HG02588 (cell line): ENCODE measurements around the gene EPB41L5.
A peak's percentile ranks its signal among the peaks of the same experiment; 100 is the strongest.
"Not testable (repeated sequence)": the region's sequence is repeated elsewhere in the genome, so short reads cannot be mapped to it uniquely, and the experiment has no call there.

Experiments
- ATAC-seq: cut with Tn5 transposase; IDR thresholded peaks from one replicate; pipeline ENCODE4 v1.9.1; 2021; ENCODE audit warnings: mild to moderate bottlenecking, moderate library complexity; ENCODE audit not compliant: unreplicated experiment

The EPB41L5 gene

DNA sequence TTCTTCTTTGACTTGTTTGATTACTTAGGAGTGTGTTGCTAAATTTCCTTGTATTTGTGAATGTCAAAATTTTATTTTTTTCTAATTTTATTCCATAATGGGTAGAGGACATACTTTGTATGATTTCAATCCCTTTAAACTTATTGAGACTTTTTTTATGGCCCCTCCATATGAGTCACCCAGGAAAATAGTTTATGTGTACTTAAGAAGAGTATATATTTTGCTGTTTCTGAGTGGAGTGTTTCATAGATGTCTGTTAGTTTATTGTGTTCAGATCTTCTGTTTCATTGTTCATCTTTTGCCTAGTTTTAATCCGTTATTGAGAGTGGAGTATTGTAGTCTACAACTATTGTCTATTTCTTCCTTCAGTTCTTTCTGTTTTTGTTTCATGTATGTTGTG lies 81.9 kb downstream of the EPB41L5 start:
- ATAC-seq: no peak

- no peak for ATAC-seq
Measured at GRCh38 chr2:120100627-120101026, 87.8 kb downstream of the EPB41L5 start.

DNA sequence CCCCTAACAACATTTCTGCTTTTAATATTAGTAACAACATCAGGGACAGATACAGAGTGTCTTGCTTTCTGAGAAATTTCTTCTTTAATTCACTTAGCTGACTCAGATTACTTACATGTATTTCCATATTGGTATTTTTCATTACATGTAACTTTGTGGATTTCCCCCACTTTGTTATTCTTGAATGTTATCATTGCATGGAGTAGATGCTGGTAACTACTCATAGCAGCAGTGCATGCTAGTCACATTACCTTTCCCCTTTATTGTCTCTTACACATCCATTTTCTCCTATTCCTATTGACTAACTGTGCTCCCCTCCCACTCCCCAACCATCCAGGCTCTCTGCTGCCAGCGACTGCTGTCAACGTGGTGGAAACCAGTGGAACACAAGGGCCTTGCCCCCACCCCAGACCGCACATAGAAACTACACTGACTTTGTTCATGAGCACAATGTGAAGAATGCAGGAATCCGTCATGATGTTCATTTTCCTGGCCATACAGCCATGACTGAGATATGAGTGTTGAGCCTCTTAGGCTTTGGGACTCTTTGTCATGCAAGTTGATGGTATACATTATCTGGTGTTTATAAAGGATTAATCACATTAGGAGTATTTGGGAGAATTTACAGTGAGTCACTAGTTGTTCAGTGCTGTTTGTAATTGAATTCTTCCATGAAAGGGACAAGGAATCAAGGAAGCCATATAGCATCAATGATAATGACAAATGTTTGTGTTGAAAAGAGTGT lies 91.0 kb downstream of the EPB41L5 start:
- ATAC-seq: no peak

DNA sequence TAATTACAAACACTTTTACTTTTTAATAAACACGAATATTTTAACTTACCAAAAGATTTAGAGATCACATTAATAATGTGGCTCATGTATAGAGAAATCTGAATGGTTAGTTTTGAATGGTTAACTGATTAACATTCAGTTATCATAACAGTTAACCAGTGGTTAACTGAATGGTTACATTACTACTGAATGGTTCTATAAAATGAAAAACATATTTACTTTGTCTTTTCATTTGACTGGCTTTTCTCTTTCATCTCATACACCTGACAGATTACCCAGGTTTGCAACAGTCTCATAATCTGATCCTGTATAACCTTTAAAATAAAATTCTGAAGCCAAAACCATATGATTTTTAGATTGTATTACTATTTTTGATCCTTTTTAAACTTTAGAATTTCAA lies 91.9 kb downstream of the EPB41L5 start:
- ATAC-seq: no peak

- peak; percentile 64 for ATAC-seq
Measured at GRCh38 chr2:120105360-120105759, 92.5 kb downstream of the EPB41L5 start.

DNA sequence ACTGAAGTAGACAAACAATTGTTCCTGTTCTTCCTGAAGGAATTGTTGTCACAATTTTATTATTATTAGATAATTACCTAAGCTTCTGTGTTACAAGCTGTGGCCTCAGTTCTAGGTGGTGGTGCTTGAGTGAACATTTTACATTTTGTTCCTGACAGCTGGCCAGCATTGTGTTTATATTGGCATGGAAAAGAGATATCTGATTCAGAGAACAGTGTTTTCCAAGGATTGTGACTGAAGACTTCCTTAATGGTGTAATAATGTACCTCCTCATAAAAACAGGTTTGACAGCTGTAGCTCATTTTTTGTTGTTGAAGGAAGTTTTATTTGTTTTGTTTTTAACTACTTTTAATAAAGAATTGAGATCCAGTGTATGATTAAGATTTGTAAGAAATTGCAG lies 95.2 kb downstream of the EPB41L5 start:
- ATAC-seq: no peak

DNA sequence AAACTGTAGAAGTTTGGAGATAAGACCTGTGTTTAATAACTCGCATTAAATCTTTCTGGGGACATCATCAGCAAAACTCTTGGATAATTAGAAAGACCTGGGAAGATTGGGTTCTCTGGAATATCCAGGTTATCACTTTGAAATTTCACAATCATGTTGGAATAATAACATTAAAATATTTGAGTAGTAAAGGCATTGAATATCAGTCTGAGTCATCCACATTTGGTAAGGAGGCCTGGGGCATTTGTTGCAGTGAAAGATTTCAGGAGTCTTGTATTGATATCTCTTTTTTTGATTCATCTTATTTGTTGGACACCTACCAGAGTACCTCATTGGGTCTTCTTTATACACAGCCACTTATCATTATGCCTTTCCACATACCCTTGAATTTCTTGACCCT lies 95.9 kb downstream of the EPB41L5 start:
- ATAC-seq: no peak

DNA sequence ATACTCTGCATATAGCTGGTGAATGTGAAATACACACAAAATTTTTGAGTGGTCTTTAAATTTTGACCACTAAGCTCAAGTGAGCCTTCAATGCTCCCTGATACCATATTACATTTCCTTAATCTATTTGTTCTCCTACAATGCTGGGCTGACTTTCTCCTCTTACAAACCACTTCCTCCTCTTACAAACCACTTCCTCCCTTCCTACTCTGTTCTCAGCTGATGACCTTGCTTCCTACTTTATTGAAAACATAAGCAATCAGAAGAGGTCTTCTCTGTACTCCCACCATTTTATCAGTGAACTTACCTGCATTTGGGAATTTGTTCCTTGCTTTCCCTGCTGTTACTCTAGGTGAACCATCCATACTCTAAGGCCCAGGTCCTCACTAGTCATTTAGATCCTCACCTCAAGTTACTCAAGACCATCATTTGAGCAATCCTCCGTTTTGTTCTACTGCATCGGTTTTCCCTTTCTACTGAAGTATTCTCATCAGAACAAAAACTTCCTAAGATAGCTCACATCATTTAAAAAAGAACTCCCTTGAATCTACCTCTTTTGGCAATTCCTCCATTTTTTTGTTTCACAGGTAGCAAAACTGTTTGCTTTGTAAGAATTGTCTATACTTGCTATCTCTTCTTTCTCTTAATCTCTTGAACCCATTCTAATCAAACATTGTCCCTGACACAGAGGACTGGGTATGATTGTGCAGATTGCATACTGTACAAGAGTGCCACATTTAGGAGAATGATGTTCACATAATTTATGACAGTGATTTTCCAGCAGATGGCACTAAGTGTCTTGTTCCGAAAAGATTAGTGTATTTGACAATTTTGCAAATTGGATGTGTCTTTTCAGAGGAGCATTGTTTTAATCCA lies 96.5 kb downstream of the EPB41L5 start:
- ATAC-seq: no peak

DNA sequence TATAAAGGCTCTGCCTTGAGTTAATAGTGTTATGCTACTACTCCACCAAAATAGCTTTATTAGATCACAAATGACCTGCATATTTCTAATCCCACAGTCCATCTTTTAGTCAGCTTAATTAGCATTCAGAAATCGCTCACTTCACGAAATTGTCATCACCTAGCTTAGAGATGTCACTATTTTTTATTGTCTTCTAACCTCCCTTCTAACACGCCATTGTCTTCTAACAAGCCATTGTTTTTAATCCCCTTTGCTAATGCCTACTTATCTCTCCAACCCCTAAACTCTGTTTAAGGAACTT lies 97.1 kb downstream of the EPB41L5 start:
- ATAC-seq: no peak

- no peak for ATAC-seq
Measured at GRCh38 chr2:120110507-120110906, 97.6 kb downstream of the EPB41L5 start.

- ATAC-seq: no peak
Measured at GRCh38 chr2:120111193-120111592, 98.3 kb downstream of the EPB41L5 start.

DNA sequence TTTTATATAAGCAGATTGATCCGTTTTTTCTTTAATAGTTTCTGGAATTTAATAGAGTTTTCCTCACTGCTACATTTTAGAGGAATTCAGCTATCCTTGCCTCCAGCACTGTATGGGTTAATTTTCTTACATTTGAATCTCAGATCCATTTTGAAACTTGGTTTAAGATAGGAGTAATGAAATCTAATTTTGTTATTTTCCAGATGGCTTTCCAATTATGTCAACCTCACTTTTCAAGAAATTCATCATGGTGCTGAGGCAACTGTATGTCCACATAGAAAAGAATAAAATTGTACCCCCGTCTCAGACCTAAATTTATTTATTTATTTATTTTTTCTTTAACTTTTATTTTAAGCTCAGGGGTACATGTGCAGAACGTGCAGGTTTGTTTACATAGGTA lies 105.1 kb downstream of the EPB41L5 start:
- no peak for ATAC-seq

DNA sequence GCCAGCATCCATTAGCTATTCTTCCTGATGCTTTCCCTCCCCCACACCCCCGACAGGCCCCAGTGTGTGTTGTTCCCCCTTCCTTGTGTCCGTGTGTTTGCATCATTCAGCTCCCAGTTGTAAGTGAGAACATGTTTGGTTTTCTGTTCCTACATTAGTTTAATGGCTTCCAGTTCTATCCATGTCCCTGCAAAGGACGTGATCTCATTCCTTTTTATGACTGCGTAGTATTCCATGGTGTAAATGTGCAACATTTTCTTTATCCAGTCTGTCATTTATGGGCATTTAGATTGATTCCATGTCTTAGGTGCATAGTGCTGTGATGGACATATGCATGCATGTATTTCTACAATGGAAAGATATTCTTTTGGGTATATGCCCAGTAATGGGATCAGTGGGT lies 105.6 kb downstream of the EPB41L5 start:
- no peak for ATAC-seq

- not testable (repeated sequence) for ATAC-seq
Measured at GRCh38 chr2:120121337-120121736, 108.5 kb downstream of the EPB41L5 start.

GRCh38 chr2:120123090-120123489 lies 110.2 kb downstream of the EPB41L5 start:
- no peak for ATAC-seq

DNA sequence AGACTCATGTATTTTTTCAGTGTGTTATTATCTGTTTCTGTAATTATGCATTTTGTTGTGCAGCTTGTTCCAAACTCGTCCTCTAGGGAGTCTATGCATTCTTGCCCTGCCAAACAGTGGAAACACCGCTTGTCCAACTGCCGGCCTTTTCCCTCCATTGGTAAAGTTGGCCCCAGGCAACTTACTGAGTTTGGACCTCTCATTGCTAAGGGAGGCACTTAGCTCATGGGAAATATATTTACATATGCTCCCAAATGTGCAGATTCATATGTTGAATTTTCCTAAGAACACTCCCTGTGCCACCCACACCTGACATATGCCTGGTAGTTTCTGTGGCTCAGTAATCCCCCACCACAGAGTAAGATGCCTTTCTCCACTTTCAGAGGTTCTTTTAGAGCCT lies 112.3 kb downstream of the EPB41L5 start:
- no peak for ATAC-seq

- ATAC-seq: no peak
Measured at GRCh38 chr2:120128216-120128615, 115.3 kb downstream of the EPB41L5 start.

GRCh38 chr2:120132190-120132589 lies 119.3 kb downstream of the EPB41L5 start:
- no peak for ATAC-seq

- ATAC-seq: no peak
Measured at GRCh38 chr2:120132691-120133090, 119.8 kb downstream of the EPB41L5 start.

DNA sequence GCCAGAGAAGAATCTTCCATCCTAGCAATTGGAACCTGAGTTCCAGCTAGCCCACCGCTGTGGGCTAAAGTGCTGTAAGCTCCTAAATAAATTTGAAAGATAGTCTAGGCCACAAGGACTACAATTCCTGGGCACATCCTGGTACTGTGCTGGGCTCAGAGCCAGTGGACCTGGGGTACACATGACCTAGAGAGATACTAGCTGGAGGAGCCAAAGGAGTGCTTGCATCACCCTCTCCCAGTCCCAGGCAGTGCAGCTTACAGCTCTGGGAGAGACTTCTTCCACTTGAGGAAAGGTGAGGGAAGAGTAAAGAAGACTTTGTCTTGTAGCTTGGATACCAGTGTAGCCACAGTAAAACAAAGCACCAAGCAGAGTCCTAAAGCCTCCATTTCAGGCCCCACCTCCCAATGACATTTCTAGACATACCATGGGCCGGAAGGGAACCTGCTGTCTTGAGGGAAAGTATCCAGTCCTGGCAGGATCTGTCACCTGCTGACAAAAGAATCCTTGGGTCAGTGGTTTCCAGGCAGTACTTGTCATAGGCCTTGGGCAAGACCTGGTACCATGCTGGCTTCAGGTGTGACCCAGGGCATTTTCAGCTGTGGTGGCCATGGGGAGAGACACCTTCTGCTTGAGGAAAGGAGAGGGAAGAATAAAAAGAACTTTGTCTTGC lies 120.8 kb downstream of the EPB41L5 start:
- no peak for ATAC-seq

DNA sequence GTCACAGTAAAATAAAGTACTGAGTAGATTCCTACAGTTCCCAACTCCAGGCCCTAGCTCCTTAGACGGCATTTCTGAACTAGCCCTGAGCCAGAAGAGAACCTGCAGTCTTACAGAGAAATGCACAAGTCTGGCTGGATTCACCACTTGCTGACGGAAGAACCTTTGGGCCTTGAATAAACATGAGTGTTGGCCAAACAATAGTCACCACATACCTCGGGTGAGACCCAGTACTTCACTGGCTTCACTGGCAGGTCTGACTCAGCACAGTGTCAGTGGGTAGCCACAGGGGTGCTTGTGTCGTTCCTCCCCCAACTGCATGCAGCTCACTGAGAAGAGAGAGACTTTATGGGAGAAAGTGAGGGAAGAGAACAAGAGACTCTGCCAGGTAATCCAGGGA lies 121.4 kb downstream of the EPB41L5 start:
- ATAC-seq: no peak

DNA sequence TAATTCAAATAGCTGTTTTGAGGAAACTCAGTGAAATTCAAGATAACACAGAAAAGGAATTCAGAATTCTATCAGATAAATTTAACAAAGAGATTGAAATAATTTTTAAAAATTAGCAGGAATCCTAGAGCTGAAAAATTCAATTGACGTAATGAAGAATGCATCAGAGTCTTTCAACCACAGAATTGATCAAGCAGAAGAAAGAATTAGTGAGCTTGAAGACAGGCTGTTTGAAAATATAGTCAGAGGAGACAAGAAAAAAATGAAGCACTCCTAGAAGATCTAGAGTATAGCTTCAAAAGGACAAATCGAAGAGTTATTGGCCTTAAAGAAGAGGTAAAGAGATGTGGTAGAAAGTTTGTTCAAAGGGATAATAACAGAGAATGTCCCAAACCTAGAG lies 122.1 kb downstream of the EPB41L5 start:
- not testable (repeated sequence) for ATAC-seq
